T-helper 17 cell (primary cell): Measurements from ENCODE around the gene MYD88. TPM values are rescaled to one million over a fixed set of nuclear protein-coding genes. Genes with fewer than 3 reads are reported as not detected.

ENCODE experiments used
- ATAC-seq: fragments of 150-1000 bp; cut with Tn5 transposase; 2 replicates; pipeline ENCODE4 v1.10.0; 2021; ENCODE audit warnings: mild to moderate bottlenecking, moderate library complexity
- DNase-seq, 3 donors: peaks; one replicate each; pipeline versions ENCODE4 v3.0.0 to v3.0.0-alpha.2; 2020 to 2021
- H3K9me3 ChIP-seq: one replicate; pipeline ENCODE4 v1.7.0; 2013; ENCODE audit warnings: low read length, mild to moderate bottlenecking; ENCODE audit not compliant: control insufficient read depth, poor library complexity, severe bottlenecking
- H3K27ac Mint-ChIP-seq: one replicate; pipeline ENCODE4 v1.8.0; 2022; ENCODE audit warnings: mild to moderate bottlenecking, moderate library complexity, mixed read lengths
- H3K27me3 Mint-ChIP-seq: one replicate; pipeline ENCODE4 v1.8.0; 2022; ENCODE audit warnings: mixed read lengths
- H3K36me3 Mint-ChIP-seq: one replicate; pipeline ENCODE4 v1.8.0; 2022; ENCODE audit warnings: low read depth, mixed read lengths
- H3K4me1 Mint-ChIP-seq: one replicate; pipeline ENCODE4 v1.8.0; 2022; ENCODE audit warnings: mild to moderate bottlenecking, mixed read lengths
- H3K4me3 Mint-ChIP-seq: one replicate; pipeline ENCODE4 v1.8.0; 2022; ENCODE audit warnings: mild to moderate bottlenecking, moderate library complexity, mixed read lengths
- total RNA-seq, 4 donors: library from RNA in 2 of 4; stranded (reverse) in 2 of 4; gene quantifications; one replicate each; pipeline ENCODE4 v1.2.3 and lab custom pipeline; 2022 to 2026

Gene MYD88
- total RNA-seq, 2 donors from 2014 or later, result 44.0 to 45.5 TPM

GRCh38 chr3:38186781-38187180, 48.3 kb downstream of the MYD88 start:
- no peaks in the 10 kb centered on the region for H3K9me3 ChIP-seq
- ATAC-seq (no peak), DNase-seq (no peak)
- H3K27me3 Mint-ChIP-seq, result no peaks in the 10 kb centered on the region
- H3K27ac Mint-ChIP-seq, result no peak overlapping the region
- peaks cover 5% of the 10 kb centered on the region for H3K36me3 Mint-ChIP-seq
- H3K4me3 Mint-ChIP-seq, result no peak overlapping the region
- H3K4me1 Mint-ChIP-seq, result peaks cover 5% of the 10 kb centered on the region

- Mint-ChIP-seq H3K27me3 (no peaks in the 10 kb centered on the region), H3K27ac (no peak overlapping the region), H3K4me3 (no peak overlapping the region), H3K36me3 (peaks cover 5% of the 10 kb centered on the region), H3K4me1 (peaks cover 6% of the 10 kb centered on the region)
- no peak for ATAC-seq
- no peak for DNase-seq
- no peaks in the 10 kb centered on the region for H3K9me3 ChIP-seq
Measured at GRCh38 chr3:38190481-38190881, 52.0 kb downstream of the MYD88 start.

Other genes starting within 250 kb of the MYD88 start
- gene VILL, start 147.9 kb upstream of the MYD88 start, total RNA-seq, result 10 to 100 TPM; 21.6 to 30.1 TPM
- 10 to 100 TPM; 61.8 to 67.1 TPM for gene PLCD1, start 109.0 kb upstream of the MYD88 start, total RNA-seq
- 10 to 100 TPM in 1 of 2 donors, 1 to 10 TPM in 1; 8.6 to 16.3 TPM for gene DLEC1, start 99.5 kb upstream of the MYD88 start, total RNA-seq
- gene ACAA1, start 1.5 kb upstream of the MYD88 start, total RNA-seq, result 10 to 100 TPM; 78.2 to 79.3 TPM
- gene OXSR1, start 26.9 kb downstream of the MYD88 start, total RNA-seq, result 10 to 100 TPM; 39.8 to 51.9 TPM
- under 1 TPM; 0.23 to 0.32 TPM for gene SLC22A13, start 127.2 kb downstream of the MYD88 start, total RNA-seq
- under 1 TPM in 1 of 2 donors, not detected in 1; 0.23 TPM for gene SLC22A14, start 143.6 kb downstream of the MYD88 start, total RNA-seq
- gene XYLB, start 208.1 kb downstream of the MYD88 start, total RNA-seq, result 1 to 10 TPM in 1 of 2 donors, under 1 TPM in 1; 0.75 to 2.8 TPM